HL-60 (cell line): ENCODE measurements around the gene DNAH1.

Source experiments
- DNase-seq, 2 experiments: peaks; one replicate each; pipeline ENCODE4 v3.0.0-alpha.2; 2010 to 2020; ENCODE audit warnings: low read depth in 1 of 2, low spot score in 1 of 2
- H3K27ac ChIP-seq: fragments of 250-450 bp; sonication (Bioruptor Pico); replicated peaks from 2 replicates; pipeline ENCODE4 v1.5.1; 2020; ENCODE audit warnings: mild to moderate bottlenecking, moderate library complexity
- H3K27me3 ChIP-seq: fragments of 250-450 bp; sonication (Bioruptor Pico); 2 replicates; pipeline ENCODE4 v1.5.1; 2021; ENCODE audit warnings: mild to moderate bottlenecking, moderate library complexity; ENCODE audit not compliant: insufficient read depth, poor library complexity, severe bottlenecking
- H3K4me3 ChIP-seq: replicated peaks from 2 replicates; pipeline ENCODE4 v1.5.1; 2011; ENCODE audit warnings: mild to moderate bottlenecking, control low read depth, low read length; ENCODE audit not compliant: insufficient read depth
- CTCF ChIP-seq: IDR thresholded peaks from one replicate; pipeline ENCODE4 v1.5.1; 2011; ENCODE audit warnings: low read length, control low read depth, inconsistent platforms; ENCODE audit not compliant: insufficient read depth
- GABPA ChIP-seq: IDR thresholded peaks from 2 replicates; pipeline ENCODE4 v1.6.1; 2012; ENCODE audit warnings: low read depth
- POLR2AphosphoS5 ChIP-seq: IDR thresholded peaks from 2 replicates; pipeline ENCODE4 v1.6.1; 2012; ENCODE audit warnings: low read depth
- REST ChIP-seq: IDR thresholded peaks from 2 replicates; pipeline ENCODE4 v1.6.1; 2012; ENCODE audit warnings: low read depth; ENCODE audit not compliant: insufficient replicate concordance
- SPI1 ChIP-seq: IDR thresholded peaks from 2 replicates; pipeline ENCODE4 v1.6.1; 2012; ENCODE audit warnings: low read depth, mild to moderate bottlenecking, borderline replicate concordance

The DNAH1 gene

DNA sequence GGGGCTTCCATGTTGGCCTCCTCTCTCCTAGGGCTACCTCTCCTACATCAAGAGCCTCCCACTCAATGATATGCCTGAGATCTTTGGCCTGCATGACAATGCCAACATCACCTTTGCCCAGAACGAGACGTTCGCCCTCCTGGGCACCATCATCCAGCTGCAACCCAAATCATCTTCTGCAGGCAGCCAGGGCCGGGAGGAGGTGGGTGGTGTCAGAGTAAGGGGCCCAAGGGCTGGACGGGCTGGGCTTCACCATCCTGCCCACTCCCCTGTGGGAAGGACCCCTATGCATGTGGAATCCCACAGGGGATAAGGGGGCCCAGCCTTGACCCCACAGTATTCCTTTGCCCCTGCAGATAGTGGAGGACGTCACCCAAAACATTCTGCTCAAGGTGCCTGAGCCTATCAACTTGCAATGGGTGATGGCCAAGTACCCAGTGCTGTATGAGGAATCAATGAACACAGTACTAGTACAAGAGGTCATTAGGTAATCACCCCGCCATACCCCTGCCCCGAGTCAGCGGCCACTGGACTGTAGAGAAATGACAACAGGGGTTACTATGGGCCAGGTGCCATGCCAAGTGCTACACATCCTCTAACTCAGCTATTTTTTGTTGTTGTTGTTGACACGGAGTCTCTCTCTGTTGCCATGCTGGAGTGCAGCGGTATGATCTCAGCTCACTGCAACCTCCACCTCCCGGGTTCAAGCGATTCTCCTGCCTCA is 81.7 kb downstream of the DNAH1 start:
- DNase-seq: no peak
- no peaks in the 10 kb centered on the region for H3K27me3 ChIP-seq
- no peak for TF ChIP-seq SPI1
- TF ChIP-seq REST: no peak
- no peak for TF ChIP-seq GABPA
- TF ChIP-seq POLR2AphosphoS5: no peak
- no peak for TF ChIP-seq CTCF
- H3K27ac ChIP-seq: no peak overlapping the region
- H3K4me3 ChIP-seq: no peak overlapping the region

GRCh38 chr3:52398670-52399081 is 82.6 kb downstream of the DNAH1 start:
- no peak for TF ChIP-seq CTCF
- TF ChIP-seq GABPA: no peak
- no peak for TF ChIP-seq REST
- TF ChIP-seq SPI1: no peak
- TF ChIP-seq POLR2AphosphoS5: no peak
- Histone ChIP-seq H3K27ac (no peak overlapping the region), H3K27me3 (no peaks in the 10 kb centered on the region), H3K4me3 (no peak overlapping the region)
- DNase-seq: no peak

GRCh38 chr3:52399131-52399530 is 83.0 kb downstream of the DNAH1 start:
- Histone ChIP-seq H3K27me3 (no peaks in the 10 kb centered on the region), H3K4me3 (no peak overlapping the region), H3K27ac (no peak overlapping the region)
- TF ChIP-seq POLR2AphosphoS5 (no peak), SPI1 (no peak), CTCF (no peak)
- no peak for DNase-seq

DNA sequence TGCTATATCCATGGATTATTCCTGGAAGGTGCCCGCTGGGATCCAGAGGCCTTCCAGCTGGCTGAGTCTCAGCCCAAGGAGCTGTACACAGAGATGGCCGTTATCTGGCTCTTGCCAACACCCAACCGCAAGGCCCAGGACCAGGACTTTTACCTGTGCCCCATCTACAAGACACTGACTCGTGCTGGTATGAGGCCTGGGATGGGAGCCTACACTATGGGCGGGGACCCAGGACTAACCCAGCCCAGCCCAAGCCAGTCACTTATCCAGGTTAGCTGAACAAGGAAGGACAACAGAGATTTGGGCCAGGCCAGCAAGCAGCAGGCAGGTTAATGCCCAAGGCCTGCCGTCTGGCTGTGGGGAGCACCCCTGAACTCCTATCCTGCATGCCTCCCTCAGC is 83.5 kb downstream of the DNAH1 start:
- no peak for TF ChIP-seq GABPA
- TF ChIP-seq SPI1: no peak
- no peak for TF ChIP-seq REST
- no peak for TF ChIP-seq CTCF
- TF ChIP-seq POLR2AphosphoS5: no peak
- no peak overlapping the region for H3K27ac ChIP-seq
- DNase-seq: no peak
- no peak overlapping the region for H3K4me3 ChIP-seq
- H3K27me3 ChIP-seq: no peaks in the 10 kb centered on the region
